A549 (cell line): ENCODE data around the gene CORO2B.

Experiments used
- CEBPB ChIP-seq, 2 experiments: fragments of >200 bp in 1 of 2; sonication (Bioruptor Twin) in 1 of 2; formaldehyde crosslinking in 1 of 2; IDR thresholded peaks; 2 replicates each; pipeline ENCODE4 v1.6.1; 2012 to 2016
- EHMT2 ChIP-seq: fragments of 200-600 bp; sonication (generic); IDR thresholded peaks from 2 replicates; pipeline ENCODE4 v1.6.1; 2016; ENCODE audit warnings: antibody characterized with exemption, low read depth, mild to moderate bottlenecking, moderate library complexity
- EP300 ChIP-seq, 2 experiments: fragments of >200 bp; sonication (Bioruptor Twin); formaldehyde crosslinking; IDR thresholded peaks; 2 replicates in 1 of 2; 3 replicates in 1 of 2; pipeline ENCODE4 v1.6.1; 2016 to 2017
- KDM5A ChIP-seq: fragments of 200-600 bp; sonication (generic); IDR thresholded peaks from 2 replicates; pipeline ENCODE4 v1.6.1; 2016; ENCODE audit warnings: antibody characterized with exemption, mild to moderate bottlenecking
- MAFK ChIP-seq: fragments of 450-650 bp; IDR thresholded peaks from 2 replicates; pipeline ENCODE4 v1.6.1; 2014; ENCODE audit not compliant: partially characterized antibody
- MAX ChIP-seq: IDR thresholded peaks from 2 replicates; pipeline ENCODE4 v1.6.1; 2012
- POLR2A ChIP-seq: IDR thresholded peaks from 2 replicates; pipeline ENCODE4 v1.6.1; 2012; ENCODE audit warnings: mild to moderate bottlenecking, low read length
- RFX5 ChIP-seq: fragments of 450-650 bp; IDR thresholded peaks from 2 replicates; pipeline ENCODE4 v1.7.1; 2014; ENCODE audit warnings: antibody characterized with exemption, mild to moderate bottlenecking, moderate library complexity
- TF ChIP-seq, protein P1 (sequence below): fragments of >200 bp; sonication (Bioruptor Twin); formaldehyde crosslinking; IDR thresholded peaks from 3 replicates; pipeline ENCODE4 v1.5.1; 2016
- TF ChIP-seq, protein P2 (sequence below): fragments of 450-650 bp; IDR thresholded peaks from 2 replicates; pipeline ENCODE4 v1.6.1; 2014; ENCODE audit warnings: antibody characterized with exemption

- TF ChIP-seq MAFK (no peak), POLR2A (no peak), CEBPB (IDR thresholded peaks at IDR 0.05) (no peak), MAX (no peak), KDM5A (no peak), EHMT2 (no peak), RFX5 (no peak), EP300 (IDR thresholded peaks at IDR 0.05) (no peak)
- TF ChIP-seq, protein P1, sequence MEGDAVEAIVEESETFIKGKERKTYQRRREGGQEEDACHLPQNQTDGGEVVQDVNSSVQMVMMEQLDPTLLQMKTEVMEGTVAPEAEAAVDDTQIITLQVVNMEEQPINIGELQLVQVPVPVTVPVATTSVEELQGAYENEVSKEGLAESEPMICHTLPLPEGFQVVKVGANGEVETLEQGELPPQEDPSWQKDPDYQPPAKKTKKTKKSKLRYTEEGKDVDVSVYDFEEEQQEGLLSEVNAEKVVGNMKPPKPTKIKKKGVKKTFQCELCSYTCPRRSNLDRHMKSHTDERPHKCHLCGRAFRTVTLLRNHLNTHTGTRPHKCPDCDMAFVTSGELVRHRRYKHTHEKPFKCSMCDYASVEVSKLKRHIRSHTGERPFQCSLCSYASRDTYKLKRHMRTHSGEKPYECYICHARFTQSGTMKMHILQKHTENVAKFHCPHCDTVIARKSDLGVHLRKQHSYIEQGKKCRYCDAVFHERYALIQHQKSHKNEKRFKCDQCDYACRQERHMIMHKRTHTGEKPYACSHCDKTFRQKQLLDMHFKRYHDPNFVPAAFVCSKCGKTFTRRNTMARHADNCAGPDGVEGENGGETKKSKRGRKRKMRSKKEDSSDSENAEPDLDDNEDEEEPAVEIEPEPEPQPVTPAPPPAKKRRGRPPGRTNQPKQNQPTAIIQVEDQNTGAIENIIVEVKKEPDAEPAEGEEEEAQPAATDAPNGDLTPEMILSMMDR: no peak
- TF ChIP-seq, protein P2, sequence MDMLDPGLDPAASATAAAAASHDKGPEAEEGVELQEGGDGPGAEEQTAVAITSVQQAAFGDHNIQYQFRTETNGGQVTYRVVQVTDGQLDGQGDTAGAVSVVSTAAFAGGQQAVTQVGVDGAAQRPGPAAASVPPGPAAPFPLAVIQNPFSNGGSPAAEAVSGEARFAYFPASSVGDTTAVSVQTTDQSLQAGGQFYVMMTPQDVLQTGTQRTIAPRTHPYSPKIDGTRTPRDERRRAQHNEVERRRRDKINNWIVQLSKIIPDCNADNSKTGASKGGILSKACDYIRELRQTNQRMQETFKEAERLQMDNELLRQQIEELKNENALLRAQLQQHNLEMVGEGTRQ: no peak
Measured at GRCh38 chr15:68561901-68562300, 16.9 kb upstream of the CORO2B start.
